SIG-M5 treated with dmso at 0.1 percent for 504 hours (cell line): ENCODE results near the gene TEKT2.

Experiments
- DNase-seq: peaks from one replicate; lab custom pipeline; 2025; ENCODE audit not compliant: unreplicated experiment; lab: John Stamatoyannopoulos, UW

The TEKT2 gene

DNA sequence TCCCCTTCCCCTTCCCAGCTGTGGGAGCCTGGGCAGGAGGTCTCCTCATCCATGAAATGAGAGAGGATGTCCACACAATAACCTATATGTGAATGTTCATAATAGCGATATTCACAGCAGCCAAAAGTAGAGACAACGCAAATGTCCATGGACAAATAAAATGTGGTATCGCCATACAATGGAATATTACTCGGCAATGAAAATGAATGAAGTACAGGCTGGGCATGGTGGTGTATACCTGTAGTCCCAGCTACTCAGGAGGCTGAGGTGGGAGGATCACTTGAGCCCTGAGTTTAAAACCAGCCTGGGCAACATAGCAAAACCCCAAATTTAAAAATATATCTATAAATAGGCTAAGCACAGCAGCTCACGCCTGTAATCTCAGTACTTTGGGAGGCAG lies 17.7 kb downstream of the TEKT2 start:
- no peak for DNase-seq

DNA sequence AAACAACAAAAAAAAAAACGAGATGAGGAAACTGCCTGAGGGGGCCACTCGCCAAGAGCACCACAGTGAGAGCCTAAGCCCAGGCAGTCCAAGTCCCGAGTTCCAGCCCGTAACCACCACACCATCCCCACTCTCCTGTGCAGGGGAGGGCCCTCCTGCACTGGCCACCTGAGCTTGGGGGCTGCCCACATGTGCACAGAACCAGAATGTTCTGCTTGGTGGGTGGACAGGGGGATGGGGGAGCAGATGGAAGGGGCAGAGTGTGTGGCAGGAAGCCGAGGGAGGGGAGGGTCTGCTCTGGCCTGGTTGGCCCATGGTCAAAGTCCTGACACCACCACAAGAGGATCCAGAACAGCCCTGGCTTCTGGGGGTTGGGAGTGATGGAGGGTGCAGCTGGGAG lies 22.4 kb downstream of the TEKT2 start:
- DNase-seq: no peak

DNA sequence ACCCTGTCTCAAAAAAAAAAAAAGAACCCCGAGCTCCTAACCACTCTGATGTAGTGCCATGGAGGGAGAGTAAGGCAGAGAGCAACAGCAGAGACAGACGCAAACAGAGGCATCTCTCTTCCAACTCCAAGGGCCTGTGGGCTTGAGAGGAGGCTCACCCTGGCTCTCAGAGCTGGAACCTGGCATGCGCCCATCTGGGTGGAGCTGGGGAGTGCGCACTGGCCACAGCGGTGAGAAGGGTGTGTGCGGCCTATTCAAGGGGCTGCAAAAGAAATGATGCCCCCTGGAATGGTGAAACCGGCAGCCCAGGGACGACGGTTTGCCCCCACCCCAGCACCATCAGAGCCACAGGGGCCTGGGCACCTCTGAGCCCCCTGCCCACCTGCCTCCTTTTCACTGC lies 23.5 kb downstream of the TEKT2 start:
- no peak for DNase-seq

DNA sequence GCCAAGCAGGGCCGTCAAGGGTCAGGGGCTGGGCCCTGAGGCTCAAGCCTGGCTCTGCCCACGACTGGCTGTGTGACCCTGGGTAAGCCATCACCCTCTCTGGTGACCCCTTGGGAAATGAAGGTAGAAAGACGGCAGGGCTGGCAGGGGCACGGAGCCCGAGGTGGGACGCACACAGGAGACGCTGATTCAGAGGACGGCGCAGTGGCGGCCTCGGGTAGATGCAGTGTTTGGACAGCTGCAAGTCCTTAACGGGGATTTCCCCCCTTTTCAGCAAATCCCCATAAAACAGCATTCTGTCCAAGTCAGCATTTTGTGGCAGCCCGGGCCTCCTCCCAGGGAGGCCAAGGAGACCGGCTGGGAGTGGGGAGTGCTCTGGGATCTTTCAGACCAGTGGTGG lies 24.4 kb downstream of the TEKT2 start:
- no peak for DNase-seq

DNA sequence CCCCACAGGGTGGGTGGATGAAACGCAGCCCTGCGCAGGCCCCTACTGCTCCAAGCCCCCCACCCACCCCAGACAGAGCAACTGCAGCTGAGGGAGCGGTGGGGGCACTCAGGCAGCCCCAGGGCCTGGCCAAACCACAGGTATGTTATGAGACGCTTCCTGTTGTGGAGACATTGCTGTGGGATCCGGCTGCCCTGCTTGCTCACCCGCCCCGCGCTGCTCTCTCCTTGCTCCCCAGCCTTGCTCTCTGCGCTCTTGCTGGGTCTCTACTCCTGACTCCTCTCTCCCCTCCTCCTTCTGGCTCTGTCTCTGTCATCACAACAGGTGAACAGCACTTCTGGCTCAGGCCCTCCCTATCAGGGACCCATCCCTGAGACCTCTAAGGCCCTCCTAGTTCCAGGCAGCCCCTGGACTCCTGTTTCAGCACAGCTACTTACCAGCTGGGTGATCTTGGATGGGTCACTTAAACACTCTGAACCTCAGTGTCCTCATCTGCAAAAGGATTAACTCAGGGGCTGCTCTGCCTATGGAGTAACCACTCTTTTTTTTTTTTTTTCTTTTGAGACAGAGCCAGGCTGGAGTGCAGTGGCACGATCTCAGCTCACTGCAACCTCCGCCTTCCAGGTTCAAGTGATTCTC lies 25.3 kb downstream of the TEKT2 start:
- DNase-seq: no peak

DNA sequence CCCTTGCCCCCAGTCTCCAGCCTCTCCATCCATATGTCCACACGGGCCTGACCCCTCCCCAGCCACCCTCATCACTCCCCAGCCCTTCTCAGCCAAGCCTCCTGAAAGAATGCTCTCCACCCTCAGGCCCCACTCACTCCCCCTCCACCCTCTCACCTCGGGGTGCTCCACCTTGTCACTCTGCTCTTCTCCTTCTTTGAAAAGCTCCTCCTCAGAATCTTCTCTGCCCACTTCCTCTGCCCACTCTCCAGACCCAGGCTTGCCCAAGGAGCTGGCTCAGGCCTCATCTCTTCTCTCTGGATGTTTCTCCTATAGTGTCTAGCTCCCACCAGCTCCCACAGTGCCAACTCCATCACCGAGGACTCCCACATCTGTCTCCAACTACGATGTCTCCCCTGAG lies 27.3 kb downstream of the TEKT2 start:
- DNase-seq: no peak

DNA sequence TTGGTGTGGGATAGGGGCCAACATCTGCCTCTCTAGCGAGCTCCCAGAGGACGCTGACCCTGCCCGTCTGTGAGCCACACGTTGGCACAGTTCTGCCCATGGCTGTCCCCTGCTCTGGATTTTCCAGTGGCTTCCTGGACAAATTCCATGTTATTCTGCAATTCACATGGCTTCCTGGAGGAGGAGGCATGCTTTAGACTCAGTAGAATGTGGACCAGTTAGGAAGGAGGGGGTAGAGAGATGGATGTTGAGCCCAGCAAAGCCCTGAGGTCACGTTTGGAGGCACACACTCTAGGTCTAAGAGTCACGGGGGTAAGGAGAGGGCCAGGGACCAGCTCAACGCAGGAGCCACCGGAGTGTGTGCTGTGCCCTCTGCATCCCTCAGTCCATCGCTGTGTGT lies 28.9 kb downstream of the TEKT2 start:
- no peak for DNase-seq

DNA sequence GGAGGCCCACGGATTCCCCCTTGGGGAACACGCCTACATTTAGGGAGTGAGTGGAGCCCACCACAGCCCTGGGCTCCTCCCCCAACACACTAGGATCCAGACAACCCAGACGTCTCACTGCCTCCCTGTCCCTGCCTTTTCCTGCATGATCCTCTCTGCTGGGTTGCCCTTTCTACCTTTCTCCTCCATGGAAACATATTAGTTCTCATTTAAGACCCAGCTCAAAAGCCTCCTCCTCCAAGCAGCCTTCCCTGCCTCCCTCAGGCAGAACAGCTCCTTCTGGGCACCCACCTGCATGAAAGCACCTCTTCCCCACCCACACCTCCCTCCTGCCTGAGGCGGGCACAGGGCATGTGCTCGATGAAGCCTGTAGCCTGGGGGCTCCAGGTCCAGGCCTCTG lies 30.5 kb downstream of the TEKT2 start:
- DNase-seq: no peak

DNA sequence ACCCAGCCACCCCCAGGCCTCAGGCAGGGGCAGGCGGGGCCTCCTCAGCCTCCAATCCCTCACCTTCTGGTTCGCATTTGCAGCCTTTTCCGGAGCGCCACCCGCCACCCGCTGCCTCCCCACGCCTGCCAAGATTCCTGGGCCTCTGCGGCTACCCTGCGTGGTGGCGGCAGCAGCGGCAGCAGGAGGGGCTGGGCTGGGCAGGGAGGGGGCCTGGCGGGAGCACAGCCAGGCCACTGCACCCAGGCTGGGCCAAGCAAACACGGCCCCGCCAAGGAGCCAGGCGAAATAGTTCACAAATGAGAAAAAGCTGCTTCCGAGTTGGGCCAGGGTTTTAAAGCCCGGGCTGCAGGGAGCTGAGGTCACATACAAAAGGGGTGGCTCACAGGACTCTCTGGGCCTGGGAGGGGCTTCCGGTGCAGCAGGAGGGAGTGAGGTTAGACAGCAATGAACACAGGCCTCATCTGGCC lies 31.3 kb downstream of the TEKT2 start:
- no peak for DNase-seq

DNA sequence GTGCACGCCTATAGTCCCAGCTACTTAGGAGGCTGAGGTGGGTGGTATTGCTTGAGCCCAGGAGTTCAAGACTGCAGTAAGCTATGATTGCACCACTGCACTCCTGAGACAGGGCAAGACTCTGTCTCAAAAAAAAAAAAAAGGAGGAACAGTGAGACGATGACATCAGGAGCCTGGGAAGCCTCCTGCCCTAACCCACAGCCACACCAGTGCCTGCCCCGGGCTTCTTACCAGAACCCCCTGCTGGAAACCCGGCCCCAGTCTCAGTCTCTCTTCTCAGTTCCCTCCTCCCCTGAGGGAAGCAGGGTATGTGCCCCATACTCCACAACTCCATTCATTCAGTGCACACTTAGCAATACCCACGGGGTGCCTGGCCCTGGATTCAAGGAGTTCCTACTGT lies 32.0 kb downstream of the TEKT2 start:
- peak; percentile 16 for DNase-seq

DNA sequence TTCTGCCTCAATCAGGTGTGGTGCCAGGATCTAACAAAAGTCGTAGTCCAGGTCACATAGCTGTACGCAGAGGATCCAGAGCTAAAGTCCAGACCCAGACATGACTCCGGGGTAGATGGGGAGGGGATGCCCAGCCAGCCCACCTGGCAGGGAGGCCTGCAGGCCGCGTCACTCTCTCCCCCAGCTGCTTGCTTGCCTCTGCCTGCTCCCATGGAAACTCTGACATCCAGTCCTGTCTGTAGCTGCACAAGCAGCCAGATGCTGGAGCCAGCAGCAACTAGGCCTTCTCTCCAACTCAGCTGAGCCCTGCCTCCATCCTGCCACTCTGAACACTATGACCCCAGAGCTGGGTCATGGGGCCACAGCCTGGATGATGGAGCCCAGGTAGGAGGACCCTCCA lies 33.0 kb downstream of the TEKT2 start:
- DNase-seq: no peak

DNA sequence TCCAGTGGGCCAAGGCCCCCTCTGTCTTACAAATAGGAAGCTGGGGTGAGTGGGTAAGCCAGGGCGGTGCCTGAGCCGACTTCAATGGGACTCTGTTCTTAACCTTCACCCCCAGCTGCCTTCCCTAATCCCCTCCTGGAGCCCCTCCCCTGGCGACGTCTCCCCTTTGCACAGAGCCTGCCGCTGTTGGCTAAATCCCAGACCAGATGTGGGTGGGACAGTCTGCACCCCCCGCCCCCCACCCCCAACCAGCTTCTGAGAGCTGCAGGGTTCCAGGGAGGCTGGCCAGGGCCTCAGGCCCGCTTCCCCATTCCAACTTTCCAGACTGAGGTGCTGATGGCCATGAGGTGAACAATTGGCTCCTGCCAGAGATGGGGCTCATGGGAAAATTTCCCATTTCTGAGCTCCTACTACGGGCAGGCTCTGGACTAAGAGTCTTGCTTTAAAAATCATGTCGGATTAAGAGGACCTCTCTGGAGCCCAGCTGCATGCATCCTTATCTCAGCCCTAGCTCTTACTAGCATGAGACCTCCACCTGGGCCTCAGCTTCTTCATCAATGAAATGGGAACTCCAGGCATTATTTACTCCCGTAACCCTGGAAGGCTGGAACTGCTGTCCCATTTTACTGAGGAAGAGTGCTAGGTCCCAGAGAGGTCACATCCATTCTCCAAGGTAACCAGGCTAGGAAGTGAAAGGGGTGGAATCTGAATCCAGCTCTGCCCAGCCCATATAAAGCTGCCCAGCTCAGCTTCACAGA lies 34.7 kb downstream of the TEKT2 start:
- DNase-seq: no peak

DNA sequence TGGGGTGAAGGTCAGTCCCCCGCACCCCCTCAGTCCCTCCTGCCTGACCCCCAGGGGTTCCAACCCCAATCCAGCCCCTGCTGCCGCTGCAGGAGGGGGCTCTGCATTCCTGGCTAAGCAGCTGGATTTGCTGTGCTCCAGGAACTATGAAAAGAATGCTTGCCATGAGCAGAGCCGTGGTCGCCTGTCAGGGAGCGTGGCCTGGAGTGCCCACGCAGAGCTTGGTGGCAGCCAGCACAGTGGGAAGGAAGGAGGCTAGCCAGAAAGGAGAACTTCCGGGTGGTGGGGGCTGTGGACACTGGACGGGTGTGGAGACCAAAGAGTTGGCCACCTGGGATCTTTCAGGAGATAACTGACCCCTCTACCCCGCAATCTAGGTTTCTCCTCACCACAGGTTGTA lies 35.6 kb downstream of the TEKT2 start:
- DNase-seq: no peak

DNA sequence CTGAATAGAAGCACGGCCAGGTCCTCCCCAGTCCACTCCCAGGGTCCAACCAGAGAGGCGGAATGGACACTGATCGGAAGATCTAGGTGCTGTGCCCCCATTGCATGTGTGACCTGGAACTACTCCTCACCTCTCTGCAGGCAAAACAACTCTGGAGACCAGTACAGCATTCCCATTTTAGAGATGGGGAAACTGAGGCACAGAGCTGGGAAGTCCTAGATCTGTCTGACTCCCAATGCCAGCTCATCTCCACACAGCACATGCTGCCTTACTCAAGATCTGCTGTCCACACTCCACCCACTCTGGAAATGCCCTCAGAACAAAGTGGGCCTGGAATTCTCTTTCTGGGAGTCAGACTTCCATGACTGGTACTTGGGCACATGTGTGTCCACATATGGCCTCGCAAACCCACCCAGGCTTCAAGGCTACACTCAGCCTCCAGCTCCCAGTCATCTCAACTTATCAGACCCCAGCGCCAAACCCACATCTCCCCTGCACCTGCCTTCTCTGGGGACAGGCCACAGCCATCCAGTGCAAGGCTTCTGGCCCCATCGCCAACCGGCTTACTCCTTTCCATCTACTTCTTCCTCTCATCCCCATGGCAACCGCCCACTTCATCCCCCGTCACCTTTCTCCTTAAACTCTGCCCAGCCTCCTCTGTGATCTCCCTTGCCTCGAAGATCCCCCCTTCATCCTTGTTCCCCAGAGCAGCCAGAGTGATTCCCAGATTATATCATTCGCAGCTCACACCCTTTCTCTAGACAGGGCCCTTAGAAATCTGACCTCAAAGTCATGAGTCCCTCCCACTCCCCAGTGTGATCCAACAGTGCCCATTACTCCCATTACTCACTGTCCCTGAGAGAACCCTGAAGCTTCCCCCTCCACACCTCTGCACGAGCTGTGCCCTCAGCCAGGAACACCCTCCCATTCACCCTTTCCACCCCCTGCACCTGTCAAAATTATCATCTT lies 38.5 kb downstream of the TEKT2 start:
- no peak for DNase-seq

DNA sequence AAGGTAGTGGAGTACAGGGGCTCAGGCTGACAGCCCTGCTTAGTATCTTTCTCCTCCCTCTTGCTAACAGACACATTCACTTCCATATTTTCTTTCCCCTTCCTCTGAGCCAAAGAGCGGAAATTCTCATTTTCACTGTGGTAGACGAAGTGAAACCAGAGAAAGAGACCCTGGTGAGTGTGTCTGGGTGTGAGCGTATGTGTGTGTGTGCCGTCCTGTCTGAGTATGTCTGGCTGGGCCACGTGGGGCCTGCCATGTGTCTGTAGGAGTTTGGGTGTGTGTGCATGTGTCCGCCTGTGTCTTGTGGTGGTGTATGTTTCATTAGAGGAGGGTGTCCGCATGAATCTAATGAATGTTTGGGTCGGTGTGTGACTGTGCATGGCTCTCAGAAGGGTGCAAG lies 39.5 kb downstream of the TEKT2 start:
- DNase-seq: peak; percentile 90

DNA sequence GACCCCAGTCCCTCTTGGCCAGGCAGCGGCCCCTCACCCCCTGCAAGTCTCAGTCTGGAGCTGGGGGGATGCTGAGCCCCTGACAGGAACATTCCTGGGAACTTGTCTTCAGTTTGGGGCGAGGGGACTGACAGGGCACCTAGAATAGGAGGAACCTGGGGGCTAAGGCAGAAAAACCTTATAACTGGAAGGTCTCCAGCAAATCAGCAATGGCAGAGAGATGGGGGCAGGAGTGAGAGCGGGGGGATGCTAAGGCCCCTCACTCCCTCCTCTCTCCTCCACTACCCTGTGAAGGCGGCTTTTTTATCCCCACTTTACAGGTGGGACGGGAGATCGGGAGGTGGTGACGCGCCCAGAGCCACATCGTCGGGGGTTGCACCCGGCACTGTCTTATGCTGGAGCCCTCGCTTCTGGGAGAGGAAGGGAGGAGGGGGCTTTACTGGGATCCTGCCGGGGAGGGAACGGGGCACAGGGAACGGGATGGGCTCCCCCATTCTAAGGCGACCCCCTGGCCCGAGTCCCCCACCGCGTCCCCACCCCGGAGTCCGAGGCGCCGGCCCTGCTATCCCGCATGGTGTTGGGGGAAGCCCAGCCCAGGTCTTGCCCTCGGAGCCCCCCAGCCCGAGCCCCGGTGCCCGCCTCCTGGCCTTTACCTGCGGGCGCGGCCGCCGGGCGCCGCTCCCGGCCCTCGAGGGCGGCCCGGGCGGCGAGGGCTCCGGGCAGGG lies 40.7 kb downstream of the TEKT2 start:
- no peak for DNase-seq

DNA sequence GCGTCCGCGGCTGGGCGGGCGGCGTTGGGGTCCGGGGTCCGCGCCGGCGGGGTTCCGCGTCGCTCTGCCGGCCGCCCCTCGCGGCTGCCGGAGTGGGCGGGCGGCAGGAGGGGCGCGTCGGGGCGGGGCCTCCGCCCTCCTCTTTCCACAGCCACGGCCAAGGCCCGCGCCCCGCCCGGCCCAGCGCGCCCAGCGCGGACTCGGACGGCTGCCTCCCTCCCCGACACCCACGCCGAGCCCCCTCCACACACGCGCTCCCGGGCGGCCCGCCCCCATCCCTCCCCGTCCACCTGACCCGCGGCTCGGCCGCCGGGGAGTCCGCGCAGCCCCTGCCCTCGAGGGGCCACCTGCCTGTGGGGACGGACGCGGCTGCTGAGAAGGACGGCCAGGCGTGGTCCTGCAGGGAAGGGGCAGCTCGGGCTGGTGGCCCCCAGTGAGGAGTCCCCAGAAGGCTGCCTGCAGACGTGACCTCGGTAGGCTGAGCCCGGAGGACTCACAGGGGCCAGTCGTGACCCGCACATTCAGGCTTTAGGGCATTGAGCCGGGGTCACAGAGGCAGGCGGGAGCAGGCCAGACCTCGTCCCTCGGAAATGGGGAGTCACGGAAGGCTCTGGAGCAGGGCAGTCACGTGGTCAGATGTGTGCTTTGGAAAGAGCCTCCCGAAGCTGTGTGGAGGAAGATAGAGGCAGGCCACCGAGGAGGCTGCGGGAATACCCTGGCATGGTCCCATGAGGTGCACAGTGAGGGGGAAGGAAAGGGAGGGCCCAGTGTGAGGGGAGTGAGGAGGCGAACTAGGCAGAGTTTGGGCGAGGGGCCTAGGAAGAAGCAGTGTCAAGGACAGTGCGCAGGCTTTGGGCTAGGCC lies 41.5 kb downstream of the TEKT2 start, which contains the start of gene COL8A2:
COL8A2 (minus strand) TSS at position 94 of the 863 bp plus-strand sequence. CDS start 24,980 bp downstream, outside the sequence.
- DNase-seq: no peak

DNA sequence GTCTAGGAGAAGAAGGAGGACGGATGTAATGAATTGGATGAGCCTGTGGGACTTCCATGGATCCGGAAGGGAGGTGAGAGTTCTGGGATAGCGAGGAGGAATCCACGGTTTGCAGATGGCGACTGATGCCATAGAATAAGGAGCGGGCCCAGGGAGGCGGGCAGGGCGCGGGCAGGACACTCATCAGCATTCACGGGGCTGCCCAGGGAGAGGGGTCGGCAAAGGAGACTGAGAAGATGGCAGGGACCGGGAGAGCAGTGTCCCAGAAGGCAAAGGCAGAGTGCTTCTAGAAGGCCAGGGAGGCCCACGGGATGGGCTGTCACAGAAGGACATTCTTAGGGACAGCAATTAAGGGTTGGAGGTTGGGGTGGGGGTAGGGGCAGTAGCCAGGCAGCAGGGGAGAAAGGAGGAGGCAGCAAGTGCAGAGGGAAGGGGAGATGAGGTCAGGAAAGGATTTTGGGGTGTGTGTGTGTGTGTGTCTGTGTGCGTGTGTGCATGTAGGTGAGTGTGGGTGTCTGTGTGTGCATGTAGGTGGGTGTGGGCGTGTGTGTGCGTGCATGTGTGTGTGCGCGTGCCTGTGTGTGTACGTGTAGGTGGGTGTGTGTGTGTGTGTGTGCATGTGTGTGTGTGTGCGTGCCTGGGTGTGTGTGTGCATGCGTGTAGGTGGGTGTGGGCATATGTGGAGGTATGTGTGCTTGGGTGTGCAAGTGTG lies 42.3 kb downstream of the TEKT2 start:
- DNase-seq: no peak

DNA sequence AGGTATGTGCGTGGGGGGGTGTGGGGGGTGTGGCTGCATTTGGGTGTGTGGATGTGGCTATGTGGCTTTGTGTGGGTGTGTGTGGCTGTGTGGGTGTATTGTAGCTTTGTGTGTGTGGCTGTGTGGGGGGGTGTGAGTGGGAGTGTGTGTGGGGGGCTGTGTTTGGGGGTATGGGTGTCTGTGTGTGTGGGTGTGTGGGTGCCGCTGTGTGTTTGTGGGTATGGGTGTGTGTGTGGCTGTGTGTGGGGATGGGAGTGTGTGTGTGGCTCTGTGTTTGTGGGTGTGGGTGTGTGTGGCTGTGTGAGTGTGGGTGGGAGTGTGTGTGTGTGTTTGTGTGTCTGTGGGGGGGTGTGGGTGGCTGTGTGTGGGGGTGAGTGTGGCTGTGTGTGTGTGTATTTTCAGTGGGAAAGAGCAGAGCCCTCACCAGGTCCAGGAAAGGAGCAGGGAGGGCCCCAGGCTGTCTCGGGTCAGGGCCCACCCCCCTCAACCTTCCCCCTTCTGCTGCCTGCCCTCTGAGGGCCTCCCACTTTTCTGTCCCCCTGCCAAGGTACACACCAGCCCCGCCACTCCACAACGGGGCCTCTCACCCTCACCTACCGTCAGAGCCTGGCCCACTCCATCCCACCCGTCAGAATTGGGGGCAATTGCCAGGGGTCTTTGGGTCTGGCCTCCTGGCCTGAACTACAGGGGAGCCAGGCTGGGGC lies 43.1 kb downstream of the TEKT2 start:
- no peak for DNase-seq
